Left hindlimb (tissue), 1 donor: ENCODE measurements around the gene ZEB2.

Experiments used
- DNase-seq: peaks from one replicate; pipeline ENCODE4 v3.0.0-alpha.2; 2018

The ZEB2 gene

DNA sequence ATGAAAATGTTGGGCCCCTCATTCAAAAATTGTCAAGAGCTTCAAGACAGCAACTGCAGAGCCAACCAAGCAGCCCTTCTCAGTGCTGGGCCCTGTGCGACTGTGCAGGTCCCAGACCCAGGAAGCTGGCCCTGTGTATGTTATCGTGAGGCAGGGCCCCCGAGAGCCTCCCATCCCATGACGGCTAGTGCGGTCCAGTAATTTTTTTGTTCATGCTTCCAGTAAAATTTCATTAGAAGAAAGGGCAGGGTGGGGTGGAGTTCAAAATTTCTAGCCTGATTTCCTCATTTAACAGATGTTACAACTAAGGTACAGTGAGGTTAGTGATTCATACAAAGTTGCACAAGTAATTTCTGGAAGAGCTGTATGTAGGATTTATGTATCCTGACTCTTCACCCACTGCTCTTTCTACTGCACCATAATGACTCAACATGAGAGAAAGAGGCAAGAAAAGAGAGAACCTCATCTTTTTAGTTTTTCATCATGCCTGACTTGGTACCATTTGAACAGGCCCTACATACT, 105.5 kb downstream of the ZEB2 start:
- DNase-seq = no peak

DNA sequence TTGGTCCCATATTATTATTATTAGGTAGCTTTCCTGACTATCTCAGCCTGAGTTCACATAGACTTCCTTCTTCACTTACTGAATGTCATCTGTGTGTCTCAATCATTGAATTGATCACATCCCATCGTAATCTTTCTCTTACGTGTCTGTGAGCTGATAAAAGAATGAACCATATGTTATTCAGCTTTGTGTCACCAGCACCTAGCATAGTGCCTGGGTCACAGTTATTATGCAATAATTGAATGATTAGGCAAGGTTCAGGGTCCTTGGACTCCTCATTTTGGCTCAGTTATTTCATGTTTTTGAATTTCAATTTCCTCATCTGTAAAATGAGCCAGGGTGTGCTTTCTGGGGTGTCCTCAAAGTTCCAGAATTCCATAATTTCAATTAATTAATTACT, 107.2 kb downstream of the ZEB2 start:
- no peak for DNase-seq

DNA sequence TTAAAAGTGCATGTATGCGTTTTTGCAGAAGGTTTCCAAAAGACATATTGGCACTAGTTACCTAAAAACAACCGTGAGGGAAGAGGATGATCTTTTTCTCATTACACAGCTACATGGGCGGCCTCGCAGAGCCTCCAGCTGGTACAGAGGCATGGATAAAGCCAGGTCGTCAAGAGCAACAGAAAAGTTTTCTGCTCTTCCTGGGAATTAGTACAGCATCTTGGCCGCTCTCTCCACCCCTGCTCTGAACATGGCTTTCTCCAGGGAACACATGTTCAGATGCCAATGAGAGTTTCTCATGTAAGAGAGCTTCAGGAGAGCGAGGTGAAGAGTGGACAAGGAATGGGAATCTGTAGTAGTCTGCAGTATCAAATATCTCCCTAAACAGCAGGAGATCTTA, 108.4 kb downstream of the ZEB2 start:
- DNase-seq = no peak

DNA sequence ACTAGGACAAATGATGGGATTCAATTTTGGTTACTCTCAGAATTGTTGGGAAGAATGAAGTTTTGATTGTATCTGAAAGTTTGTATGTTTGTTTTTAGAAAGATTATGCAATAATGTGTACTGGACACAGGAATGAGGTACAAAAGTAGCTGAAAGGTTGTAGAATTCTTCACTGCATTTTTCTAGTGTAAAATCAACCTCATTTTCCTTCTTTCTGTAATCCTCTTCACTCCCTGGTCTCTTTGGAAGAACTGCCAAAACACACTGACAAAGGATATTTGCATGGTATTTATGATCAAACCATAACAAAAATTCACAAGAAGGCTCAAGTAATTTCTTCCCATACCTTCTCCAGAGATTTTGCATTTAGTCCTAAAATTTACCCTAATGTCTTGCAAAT, 110.7 kb downstream of the ZEB2 start:
- DNase-seq = no peak

DNA sequence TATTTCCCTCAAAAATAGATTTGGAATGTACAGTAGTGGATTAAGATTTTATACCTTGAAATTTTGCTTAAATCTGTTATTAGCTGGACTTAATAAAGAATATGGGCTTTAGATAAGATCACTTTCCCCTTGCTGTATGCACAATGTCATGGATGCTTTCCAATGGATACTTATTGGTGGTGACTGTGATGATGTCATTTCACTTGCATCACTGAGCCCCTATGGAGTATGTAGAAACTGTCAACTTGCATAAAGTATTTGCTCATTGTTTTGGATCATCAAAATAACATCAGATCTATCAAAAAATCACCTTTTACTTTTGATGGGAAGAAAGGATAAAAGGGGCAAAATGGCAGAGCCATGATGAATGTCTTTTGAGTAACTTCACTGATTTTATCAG, 112.7 kb downstream of the ZEB2 start:
- no peak for DNase-seq

DNA sequence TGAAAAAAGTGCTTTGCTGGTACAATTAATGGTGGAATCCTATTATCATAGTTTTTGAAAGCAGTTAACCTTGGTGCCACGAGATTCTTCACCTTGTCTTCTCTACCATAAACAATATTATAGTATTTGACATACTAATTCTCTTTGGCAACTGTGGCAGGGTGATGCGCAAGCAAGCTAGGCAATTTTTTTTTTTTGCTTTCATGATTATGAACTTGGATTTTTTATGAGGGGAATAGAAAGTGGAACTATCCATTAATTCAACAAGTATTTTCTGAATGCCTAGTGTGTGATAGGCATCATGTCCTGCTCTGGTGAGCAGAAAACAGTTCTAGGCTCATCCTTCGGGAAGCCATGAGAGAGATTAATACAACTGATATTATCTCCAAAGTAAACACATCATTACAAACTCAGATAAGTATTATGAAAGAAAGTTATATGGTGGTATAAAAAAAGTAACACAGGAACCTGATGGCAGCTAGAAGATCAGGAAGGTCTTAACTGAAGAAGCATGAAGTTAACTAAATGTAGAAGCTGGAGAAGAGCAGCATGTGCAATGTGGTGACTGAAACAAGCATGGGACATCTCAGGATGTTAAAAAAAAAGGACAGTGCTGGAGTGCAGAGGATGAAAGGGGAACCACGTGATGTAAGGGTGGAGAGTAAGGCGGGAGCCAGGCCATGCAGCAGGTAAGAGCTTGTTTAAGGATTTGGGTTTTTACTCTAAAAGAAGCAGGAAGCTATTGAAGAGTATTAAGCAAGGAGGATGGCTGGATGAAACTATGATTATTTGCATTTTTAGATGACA, 113.7 kb downstream of the ZEB2 start:
- DNase-seq = no peak

DNA sequence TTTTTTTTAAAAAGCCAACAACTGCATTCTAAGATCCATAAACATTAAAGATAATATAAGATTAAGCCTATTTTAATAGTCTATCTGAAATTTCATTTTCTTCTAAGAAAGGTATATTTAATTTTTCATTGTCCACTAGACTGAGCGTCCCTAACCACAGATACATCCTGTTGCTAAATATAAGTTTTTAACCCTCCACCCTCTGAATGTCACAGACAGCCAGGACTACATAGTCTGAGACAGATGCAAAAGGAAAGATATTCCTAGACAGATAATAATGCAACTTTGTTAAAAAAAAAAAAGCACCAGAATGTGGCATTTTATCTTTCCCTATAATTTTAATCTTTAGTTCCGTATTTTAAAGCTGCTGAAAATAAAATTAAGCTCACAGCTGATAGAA, 114.6 kb downstream of the ZEB2 start:
- DNase-seq = no peak

DNA sequence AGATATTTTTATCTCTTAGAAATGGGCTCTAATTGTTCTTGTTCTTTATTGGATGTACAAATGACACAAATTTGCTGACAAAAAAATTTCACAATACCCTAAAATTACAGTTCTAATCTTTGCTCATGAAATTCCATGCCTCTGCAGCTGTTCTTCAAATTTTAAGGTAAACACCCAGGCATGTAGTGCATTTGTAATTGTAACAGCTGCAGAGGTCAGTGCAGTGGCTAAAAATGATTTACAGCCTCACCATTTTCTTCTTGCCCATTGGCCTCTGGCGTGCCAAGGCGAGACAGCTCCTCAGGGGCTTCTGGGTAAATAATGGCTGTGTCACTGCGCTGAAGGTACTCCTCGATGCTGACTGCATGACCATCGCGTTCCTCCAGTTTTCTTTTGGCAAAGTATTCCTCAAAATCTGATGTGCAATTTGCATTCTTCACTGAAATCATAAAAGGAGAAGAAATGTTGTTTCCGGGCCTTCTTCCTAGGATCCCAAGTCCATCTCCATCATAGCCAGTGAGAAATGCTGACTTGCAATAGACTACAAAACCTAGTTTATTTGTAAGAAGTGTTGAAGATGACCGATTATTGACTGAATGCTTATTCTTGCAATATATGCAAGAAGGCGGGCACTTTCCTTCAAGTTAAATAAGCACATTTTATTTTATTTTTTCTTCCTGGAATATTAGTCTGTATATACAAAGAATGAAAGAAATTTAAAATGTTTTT, 115.2 kb downstream of the ZEB2 start:
- no peak for DNase-seq

DNA sequence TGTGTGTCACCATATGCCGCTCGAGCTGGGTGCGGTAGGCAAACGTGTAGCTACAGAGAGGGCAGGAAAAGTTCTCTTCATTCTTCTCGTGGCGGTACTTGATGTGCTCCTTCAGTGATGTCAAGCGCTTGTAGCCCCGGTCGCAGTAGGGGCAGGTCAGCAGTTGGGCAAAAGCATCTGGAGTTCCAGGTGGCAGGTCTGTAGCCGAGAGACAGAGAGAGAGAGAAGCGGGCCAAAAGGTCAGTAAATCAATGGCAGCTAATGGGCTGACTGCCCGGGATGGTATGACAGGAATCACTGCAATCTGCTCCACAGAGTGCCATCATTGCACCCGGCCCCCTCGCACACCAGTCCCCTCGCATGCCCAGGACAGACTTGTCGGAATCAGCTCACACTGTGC, 116.0 kb downstream of the ZEB2 start:
- DNase-seq = peak; percentile 78

DNA sequence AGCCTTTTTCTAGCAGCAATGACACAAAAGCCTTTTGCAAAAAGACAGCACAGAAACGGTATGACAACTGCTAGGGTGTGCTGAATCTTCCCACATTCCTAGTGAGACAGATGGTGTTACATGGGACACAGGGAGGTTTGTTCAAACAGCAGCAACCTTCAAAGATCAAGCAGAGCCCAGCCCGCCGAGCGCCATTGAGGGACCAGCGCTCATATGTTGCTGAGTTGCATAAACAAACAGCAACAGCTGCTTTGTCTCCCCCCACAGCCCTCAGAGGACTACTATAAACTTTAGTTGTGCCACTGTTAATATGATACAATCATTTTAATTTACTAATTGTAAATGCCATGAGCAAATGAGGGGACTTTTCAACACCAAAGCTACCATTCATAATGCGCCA, 117.7 kb downstream of the ZEB2 start:
- DNase-seq = peak; percentile 77

DNA sequence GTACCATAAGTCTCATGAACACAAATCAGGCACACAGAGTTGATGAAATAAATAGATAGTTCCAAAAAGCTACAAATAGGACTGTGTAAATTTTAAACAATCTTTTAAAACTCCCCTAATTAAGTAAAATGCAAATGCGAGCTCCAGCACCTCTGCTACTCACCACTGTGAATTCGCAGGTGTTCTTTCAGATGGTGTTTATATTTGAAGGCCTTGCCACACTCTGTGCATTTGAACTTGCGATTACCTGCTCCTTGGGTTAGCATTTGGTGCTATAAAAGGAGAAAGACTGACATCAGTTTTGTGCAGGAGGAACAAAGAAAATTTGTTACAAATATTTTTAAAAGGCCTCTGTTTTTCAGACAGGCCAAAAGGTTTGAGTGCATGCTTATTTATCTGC, 118.9 kb downstream of the ZEB2 start:
- DNase-seq = no peak

DNA sequence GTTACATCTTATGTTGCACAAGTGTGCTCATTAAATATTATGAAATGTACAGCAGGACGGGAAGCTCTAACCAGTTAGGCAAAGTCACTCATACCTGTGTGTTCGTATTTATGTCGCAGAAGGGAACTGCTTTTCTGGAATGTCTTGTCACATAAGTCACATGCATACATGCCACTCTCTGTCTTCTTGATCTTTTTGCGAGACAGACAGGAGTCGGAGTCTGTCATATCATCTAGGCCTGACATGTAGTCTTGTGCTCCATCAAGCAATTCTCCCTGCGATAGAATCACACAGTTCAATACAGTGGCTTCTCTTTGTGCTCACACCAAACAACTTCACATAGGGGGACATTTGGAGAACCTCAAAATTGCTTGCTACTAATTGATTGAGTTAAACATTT, 123.6 kb downstream of the ZEB2 start:
- DNase-seq = no peak

DNA sequence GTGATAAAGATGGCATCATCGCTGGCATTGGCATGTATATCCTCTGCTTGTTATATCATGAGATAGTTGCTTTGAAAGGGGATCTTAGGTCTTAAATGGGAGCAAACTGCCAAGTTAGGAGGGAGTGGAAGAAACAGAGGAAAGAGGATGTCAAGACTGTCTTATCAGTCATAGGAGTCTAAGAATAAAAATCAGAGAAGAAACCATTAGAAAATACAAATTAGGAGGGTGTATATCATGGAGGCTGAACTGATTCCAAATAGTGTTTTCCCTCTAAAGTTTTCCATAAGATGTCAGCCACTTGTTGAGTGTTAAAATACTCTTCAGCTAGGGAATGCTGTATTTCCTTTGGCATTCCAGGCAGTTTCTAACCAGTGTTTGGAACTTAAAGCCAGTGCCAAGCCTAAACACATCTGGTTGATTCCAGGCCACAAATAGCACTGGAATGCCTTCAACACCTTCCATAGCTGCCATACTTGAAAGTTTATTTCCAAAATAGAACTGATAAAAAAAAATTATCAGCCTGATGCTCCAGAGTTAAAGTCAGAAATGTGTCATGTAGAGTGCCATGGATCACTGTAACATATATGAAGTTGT, 129.4 kb downstream of the ZEB2 start:
- no peak for DNase-seq

DNA sequence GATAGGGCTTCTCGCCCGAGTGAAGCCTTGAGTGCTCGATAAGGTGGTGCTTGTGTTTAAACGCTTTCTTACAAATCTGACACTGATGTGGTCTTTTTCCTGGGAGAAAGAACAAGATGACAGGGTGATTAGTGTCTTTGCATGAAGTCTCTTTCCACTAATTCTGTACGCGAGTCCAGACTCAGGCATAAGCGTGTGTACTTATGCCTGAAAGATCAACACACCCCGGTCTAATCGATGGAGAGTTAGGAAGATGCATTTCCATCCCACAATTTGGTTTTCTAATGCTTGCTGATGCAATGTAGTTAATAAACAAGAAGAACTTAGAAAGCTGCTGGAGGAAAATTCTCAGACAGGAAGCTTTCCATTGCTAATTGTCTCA, 130.0 kb downstream of the ZEB2 start:
- no peak for DNase-seq

DNA sequence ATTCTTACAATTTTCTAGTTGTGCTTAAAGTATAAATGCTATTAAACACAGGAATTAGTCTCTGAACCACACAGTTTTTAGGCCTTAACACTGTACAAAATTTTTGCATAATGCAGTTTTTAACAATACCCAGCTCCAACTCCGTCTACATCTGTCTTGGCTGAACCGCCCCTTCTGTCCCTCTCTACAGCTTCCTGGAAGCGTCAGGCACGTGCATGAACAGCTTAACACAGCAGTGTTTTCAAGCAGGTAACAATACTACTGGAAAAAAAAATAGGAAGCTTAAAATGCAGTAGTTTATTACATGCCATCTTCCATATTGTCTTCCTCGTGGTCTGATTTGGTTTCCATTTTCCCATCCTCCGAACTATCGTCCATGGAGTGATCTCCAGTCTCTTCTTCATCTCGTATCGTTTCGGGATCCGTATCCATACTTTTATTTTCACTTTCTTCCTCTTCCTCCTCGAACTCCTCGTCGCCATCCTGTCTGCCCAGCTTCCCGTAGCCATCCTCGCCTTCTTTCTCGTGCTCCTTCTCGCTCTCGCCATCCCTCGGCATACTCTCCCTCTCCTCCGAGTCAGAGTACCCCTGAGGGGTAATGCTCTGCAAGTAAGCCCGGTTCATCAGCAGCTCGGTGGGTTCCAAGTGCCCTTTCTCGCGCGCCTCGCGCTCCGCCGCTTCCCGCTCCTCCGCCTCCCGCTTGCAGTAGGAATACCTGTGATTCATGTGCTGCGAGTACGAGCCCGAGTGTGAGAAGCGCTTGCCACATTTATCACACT, 130.6 kb downstream of the ZEB2 start:
- DNase-seq = no peak

DNA sequence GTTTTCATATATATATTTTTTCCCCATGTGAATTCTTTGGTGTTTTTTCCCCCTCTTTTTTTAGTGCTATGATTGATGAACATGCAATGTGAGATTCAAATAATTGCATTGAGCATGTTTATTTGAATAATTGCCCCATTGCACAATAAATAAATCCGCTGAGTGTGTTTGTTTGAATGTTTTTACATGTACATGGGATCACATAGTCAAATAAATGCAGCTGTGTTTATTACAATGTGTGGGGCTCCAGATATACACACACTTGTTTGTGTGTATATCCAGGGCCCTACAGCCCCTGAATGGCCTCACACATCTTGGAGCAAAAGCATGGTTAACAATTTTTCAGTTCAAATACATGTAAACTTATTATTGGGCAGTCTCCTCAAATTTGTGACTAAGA, 134.5 kb downstream of the ZEB2 start:
- no peak for DNase-seq

DNA sequence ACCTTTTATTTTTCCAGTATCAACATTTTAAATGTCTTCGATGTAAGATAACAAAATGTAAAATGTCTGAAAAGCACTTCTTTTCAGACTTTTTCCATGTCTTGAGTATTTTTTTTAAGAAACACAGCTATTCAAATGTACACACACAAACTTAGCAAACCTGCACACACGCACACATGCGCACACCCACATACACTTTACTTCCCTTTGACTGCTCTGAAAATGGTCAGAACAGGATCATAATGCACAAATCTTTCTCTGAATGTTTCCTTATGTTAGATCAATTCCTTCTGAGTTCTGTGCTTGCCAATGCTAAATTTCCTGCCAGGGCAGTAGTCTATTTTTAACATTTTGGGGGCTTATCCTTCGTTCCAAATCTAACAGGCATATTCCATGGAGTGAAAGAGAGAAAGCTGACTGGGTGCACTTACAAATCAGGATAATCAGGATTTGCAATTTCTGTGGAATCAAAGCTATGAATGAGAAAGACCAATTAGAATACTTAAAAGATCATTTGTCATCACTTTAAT, 136.3 kb downstream of the ZEB2 start:
- no peak for DNase-seq

DNA sequence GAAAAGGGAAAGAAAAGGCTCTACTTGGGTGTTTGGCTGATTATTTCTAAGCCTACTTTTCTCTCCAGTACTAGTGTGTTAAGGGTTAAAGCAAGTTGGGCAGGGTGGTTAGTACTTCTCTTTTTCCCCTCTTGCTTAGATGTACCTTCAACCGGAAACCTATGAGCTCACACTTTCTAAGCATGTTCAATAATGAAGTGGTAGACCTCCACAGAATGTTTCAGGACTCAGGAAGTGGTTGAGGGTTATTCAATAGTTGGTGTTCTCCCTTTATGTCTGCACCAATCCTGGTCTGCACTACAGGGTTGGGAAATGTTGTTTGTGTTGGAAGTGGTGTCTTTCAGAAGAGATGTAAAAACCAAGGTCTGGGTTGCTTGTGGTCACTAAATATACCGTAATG, 137.1 kb downstream of the ZEB2 start:
- no peak for DNase-seq

DNA sequence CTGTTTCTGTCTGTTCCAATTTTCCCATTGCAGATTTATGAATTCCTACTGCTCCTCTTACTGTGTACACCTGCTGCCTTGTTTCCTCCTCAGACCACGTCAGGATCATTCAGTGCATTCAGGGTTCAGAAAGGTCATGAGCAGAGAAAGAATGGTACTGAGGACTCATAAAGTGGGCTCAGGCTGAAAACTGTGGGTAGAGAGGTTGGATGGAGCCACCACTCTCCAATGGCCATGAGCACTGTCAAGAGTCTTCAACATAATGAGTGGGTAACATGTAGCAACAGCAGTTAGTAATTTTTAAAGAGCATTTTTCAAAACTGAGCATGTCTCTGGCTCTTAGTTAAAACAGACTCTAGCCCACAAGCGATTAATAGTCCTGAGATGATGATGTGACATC, 138.2 kb downstream of the ZEB2 start:
- no peak for DNase-seq

DNA sequence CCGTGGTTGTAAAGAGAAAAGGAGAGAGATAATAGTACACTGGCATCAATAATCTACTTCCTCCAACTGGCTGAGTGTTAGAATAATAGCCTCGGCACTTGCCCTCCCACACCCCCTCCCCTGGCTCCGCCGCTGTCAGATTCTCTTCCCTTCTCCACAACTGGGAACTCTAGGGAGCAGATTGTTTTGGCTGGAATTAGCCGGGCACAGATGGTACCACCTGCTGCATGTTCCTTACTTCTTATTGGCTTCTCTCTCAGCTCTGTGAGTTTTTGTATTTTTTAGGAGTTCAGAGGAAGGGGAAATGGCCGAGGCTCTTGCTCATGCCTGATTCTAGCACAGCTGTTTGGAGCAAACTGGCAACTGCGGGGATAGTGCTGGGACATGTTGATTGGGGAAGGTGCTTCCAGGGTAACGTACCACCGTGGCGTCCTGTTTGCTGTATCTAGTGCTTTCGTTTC, 140.0 kb downstream of the ZEB2 start:
- peak; percentile 78 for DNase-seq

DNA sequence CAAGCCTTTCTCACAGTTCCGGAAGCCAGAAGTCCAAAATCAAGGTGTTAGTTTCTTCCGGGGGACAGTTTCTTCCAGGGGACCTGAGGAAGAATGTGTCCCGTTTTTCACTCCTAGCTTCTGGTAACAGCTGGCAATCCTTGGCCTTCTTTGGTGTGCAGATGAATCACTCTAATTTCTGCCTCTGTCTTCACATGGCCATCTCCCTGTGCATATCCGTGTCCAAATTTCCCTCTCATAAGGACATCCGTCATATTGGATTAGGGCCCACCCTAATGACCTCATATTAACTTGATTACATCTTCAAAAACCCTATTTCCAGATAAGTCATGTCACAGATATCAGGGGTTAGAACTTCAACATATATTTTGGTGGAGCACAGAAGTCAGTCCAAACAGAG, 141.4 kb downstream of the ZEB2 start:
- DNase-seq = no peak

DNA sequence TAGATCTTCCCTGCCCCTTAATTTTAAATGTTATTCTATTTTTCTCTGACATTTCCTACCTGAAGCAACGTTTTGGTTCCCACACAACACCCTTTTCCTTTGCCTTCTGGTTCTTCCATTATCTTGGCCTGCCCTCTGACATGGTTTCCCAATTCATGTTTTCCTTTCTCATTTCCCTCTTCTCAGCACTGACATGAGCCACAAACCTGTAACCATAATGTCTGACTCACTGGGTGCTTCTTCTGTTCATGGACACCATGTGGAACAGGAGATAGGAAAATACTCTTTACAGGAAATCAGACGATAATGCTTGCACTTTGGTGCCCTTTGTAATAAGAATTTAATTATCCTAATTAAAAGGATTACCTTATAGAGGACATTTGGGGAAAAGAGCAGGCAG, 142.0 kb downstream of the ZEB2 start:
- no peak for DNase-seq

DNA sequence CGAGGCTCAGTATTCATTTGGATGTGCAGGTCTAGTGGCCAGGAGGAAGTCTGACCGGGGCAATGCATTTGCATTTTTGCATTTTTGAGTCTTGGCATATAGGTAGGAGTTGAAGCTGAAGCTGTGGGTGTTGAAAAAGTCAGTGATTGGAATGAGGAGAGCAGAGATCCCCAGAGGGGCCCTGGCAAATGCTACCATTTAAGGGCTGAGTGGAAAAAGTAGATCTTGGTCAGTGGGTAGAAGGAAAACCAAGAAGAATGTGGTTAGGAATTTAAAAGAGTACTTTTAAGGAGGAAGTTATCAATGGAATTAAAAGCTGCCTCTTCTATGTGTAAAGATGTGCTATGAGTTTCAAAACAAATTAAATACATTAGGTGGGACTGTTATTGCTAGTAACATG, 143.0 kb downstream of the ZEB2 start:
- no peak for DNase-seq
